ENCODE measurements around the gene PAM.

DNA sequence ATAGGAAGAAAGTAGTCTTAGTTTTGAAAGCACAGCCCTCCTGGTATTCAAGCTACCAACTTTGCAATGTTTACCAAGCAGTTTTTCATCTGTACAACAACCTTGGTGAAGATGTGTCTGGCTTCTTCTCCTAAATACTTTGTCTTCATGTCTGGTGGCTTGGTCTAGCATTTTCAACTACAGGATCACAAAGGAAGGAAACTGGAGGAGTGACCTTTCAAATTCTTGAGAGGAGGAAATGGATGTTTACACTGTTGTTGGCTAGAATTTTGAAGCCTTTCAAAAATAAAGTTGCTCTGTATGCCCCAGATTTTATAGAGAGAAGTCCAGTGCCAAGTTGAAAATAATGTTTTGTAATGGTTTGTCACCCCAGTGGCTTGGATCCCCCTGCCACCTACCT lies 16.3 kb downstream of the PAM start:
- TF ChIP-seq, protein P1, sequence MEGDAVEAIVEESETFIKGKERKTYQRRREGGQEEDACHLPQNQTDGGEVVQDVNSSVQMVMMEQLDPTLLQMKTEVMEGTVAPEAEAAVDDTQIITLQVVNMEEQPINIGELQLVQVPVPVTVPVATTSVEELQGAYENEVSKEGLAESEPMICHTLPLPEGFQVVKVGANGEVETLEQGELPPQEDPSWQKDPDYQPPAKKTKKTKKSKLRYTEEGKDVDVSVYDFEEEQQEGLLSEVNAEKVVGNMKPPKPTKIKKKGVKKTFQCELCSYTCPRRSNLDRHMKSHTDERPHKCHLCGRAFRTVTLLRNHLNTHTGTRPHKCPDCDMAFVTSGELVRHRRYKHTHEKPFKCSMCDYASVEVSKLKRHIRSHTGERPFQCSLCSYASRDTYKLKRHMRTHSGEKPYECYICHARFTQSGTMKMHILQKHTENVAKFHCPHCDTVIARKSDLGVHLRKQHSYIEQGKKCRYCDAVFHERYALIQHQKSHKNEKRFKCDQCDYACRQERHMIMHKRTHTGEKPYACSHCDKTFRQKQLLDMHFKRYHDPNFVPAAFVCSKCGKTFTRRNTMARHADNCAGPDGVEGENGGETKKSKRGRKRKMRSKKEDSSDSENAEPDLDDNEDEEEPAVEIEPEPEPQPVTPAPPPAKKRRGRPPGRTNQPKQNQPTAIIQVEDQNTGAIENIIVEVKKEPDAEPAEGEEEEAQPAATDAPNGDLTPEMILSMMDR (IDR thresholded peaks at IDR 0.05) = no peak
- no peak for TF ChIP-seq POLR2A (IDR thresholded peaks at IDR 0.05)
- no peak for TF ChIP-seq POLR2AphosphoS5 (IDR thresholded peaks at IDR 0.05)

Measured in transverse colon (tissue), 4 donors.